Erythroblast (primary cell): ENCODE results near the gene HOXD12.

ENCODE experiments used
- GATA1 ChIP-seq: IDR thresholded peaks from 2 replicates; pipeline ENCODE4 v1.6.1; 2011; ENCODE audit warnings: low read depth, mild to moderate bottlenecking, control low read depth, low read length, moderate library complexity
- POLR2A ChIP-seq: IDR thresholded peaks from 2 replicates; pipeline ENCODE4 v1.6.1; 2011; ENCODE audit warnings: mild to moderate bottlenecking, low read length

DNA sequence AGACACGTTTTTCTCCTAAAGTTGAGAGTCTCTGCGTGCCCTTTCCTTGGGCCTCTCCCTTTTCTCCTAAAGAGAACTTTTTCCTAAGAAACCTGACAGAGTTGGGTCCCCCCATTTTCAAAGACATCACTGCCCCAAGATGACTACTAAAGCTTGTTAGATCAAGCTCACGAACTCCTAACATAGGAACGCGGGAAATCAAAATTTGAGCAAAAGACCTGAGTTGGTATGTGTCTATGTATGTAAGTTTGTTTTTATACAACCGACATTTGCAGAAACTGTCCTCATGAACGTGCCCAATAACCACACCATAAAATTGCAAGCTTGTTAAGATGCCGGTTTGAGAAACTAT lies 5.7 kb upstream of the HOXD12 start:
- TF ChIP-seq POLR2A (no peak), GATA1 (no peak)
